Ascending aorta (tissue), 2 donors: Measurements from ENCODE around the gene SLC49A4. TPM values are rescaled to one million over a fixed set of nuclear protein-coding genes. Genes with fewer than 3 reads are reported as not detected.

Source experiments
- DNase-seq, 2 donors: peaks; one replicate each; pipeline ENCODE4 v3.0.0-alpha.2; 2019; ENCODE audit warnings: low spot score in 2 of 2
- H3K27ac ChIP-seq, 2 donors: fragments of 200-600 bp; sonication (generic); one replicate each; pipeline ENCODE4 v1.5.1; 2016 to 2017; ENCODE audit warnings: mild to moderate bottlenecking in 1 of 2
- H3K27me3 ChIP-seq: fragments of 200-600 bp; sonication (generic); one replicate; pipeline ENCODE4 v1.5.1; 2017
- H3K36me3 ChIP-seq, 2 donors: fragments of 200-600 bp; sonication (generic); one replicate each; pipeline ENCODE4 v1.5.1; 2016
- H3K4me1 ChIP-seq, 2 donors: fragments of 200-600 bp; sonication (generic); one replicate each; pipeline ENCODE4 v1.5.1; 2016 to 2017; ENCODE audit warnings: mild to moderate bottlenecking in 1 of 2
- H3K4me3 ChIP-seq, 2 donors: fragments of 200-600 bp; sonication (generic); one replicate each; pipeline ENCODE4 v1.5.1; 2016 to 2017; ENCODE audit warnings: mild to moderate bottlenecking in 1 of 2
- H3K9me3 ChIP-seq, 2 donors: fragments of 200-600 bp; sonication (generic); one replicate each; pipeline ENCODE4 v1.5.1; 2016
- intact Hi-C: fragments of 100-400 bp; cut with DNase I; formaldehyde crosslinking; loops from one replicate; pipeline ENCODE4 v1.15.1; 2023
- total RNA-seq: library from RNA; depleted of rRNA; stranded (reverse); fragments of >200 nt; gene quantifications from one replicate; pipeline ENCODE4 v1.1.0, GENCODE V29; 2016
- TF ChIP-seq, protein P1 (sequence below), 3 experiments: fragments of 200-600 bp in 2 of 3; fragments of 450-650 bp in 1 of 3; sonication (generic) in 2 of 3; IDR thresholded peaks; one replicate each; pipeline ENCODE4 v1.5.1; 2016 to 2019; ENCODE audit warnings: antibody characterized with exemption in 3 of 3, mild to moderate bottlenecking in 1 of 3, moderate library complexity in 1 of 3

Gene SLC49A4
- total RNA-seq, 1 donor from 2014 or later = 3.2 TPM

GRCh38 chr3:122912772-122913538, 118.1 kb downstream of the SLC49A4 start:
- H3K4me3 ChIP-seq = no peak overlapping the region

GRCh38 chr3:122913539-122914100, 118.8 kb downstream of the SLC49A4 start:
- intact Hi-C loops = no loop called here
- no peaks in the 10 kb centered on the region for H3K27me3 ChIP-seq
- TF ChIP-seq, protein P1, sequence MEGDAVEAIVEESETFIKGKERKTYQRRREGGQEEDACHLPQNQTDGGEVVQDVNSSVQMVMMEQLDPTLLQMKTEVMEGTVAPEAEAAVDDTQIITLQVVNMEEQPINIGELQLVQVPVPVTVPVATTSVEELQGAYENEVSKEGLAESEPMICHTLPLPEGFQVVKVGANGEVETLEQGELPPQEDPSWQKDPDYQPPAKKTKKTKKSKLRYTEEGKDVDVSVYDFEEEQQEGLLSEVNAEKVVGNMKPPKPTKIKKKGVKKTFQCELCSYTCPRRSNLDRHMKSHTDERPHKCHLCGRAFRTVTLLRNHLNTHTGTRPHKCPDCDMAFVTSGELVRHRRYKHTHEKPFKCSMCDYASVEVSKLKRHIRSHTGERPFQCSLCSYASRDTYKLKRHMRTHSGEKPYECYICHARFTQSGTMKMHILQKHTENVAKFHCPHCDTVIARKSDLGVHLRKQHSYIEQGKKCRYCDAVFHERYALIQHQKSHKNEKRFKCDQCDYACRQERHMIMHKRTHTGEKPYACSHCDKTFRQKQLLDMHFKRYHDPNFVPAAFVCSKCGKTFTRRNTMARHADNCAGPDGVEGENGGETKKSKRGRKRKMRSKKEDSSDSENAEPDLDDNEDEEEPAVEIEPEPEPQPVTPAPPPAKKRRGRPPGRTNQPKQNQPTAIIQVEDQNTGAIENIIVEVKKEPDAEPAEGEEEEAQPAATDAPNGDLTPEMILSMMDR (IDR thresholded peaks at IDR 0.05) = no peak

More at GRCh38 chr3:122912772-122913538, 118.1 kb downstream of the SLC49A4 start:
- intact Hi-C loops = no loop called here
- TF ChIP-seq, protein P1 (IDR thresholded peaks at IDR 0.05) = no peak
- H3K36me3 ChIP-seq = no peaks in the 10 kb centered on the region
- H3K9me3 ChIP-seq = no peaks in the 10 kb centered on the region
- no peak overlapping the region for H3K27ac ChIP-seq
- no peaks in the 10 kb centered on the region for H3K4me1 ChIP-seq
- DNase-seq = peak in 1 of 2 donors; percentile 44
- H3K27me3 ChIP-seq = no peaks in the 10 kb centered on the region

GRCh38 chr3:122915300-122916055, 120.6 kb downstream of the SLC49A4 start:
- H3K4me1 ChIP-seq = no peaks in the 10 kb centered on the region
- H3K27me3 ChIP-seq = no peaks in the 10 kb centered on the region
- peak in 1 of 2 donors; percentile 52 for DNase-seq
- no peak overlapping the region for H3K27ac ChIP-seq
- no peaks in the 10 kb centered on the region for H3K9me3 ChIP-seq
- H3K36me3 ChIP-seq = no peaks in the 10 kb centered on the region
- H3K4me3 ChIP-seq = no peak overlapping the region
- TF ChIP-seq, protein P1 (IDR thresholded peaks at IDR 0.05) = no peak
- intact Hi-C loops = no loop called here

More at GRCh38 chr3:122913539-122914100, 118.8 kb downstream of the SLC49A4 start:
- no peak overlapping the region for H3K27ac ChIP-seq
- peak in 1 of 2 donors; percentile 47 for DNase-seq
- no peaks in the 10 kb centered on the region for H3K9me3 ChIP-seq
- H3K36me3 ChIP-seq = no peaks in the 10 kb centered on the region
- H3K4me1 ChIP-seq = no peaks in the 10 kb centered on the region
- no peak overlapping the region for H3K4me3 ChIP-seq

DNA sequence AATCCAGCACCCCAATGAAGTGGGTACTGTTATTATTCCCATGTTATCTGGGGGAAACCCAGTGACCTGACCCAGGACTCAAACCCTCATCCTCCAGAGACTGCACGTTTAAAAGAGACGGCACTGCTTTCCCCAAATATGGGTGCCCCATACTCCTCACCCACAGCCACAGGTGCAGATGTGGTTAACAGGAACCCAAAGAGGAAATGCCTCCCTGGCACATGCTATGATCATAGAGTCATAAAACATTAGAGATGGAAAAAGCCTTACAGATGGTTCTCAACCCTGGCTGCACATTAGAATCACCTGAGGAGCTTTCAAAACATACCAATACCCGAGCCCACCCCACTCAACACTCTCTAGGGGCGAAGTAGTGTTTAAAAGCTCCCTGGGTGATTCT, 121.2 kb downstream of the SLC49A4 start:
- DNase-seq = peak in 1 of 2 donors; percentile 27
- Histone ChIP-seq H3K36me3 (no peaks in the 10 kb centered on the region), H3K4me1 (no peaks in the 10 kb centered on the region), H3K4me3 (no peak overlapping the region), H3K27me3 (no peaks in the 10 kb centered on the region), H3K27ac (no peak overlapping the region), H3K9me3 (no peaks in the 10 kb centered on the region)
- TF ChIP-seq, protein P1 (IDR thresholded peaks at IDR 0.05) = no peak
- intact Hi-C loops = no loop called here

DNA sequence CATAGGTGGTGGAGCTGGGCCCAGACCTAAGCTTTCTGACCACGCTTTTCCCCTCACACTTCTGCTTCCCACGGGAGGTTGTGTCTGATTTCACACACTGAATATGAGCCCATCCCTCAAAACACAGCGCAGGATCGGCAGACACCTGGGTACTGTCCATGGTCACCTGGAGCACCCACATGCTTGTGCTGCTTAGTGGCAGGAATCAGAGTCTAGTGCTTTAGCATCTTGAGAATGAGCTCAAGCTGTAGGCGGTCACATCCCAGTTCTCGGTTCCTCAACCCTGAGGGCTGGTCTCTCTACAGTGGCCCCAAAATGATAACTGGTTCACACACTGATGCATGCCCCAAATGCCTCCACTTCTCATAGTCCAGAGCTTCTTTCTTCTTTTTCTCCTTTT, 121.7 kb downstream of the SLC49A4 start:
- Histone ChIP-seq H3K36me3 (no peaks in the 10 kb centered on the region), H3K9me3 (no peaks in the 10 kb centered on the region), H3K4me1 (no peaks in the 10 kb centered on the region), H3K27me3 (no peaks in the 10 kb centered on the region), H3K27ac (no peak overlapping the region), H3K4me3 (no peak overlapping the region)
- peak in 1 of 2 donors; percentile 12 for DNase-seq
- intact Hi-C loops = no loop called here
- TF ChIP-seq, protein P1 (IDR thresholded peaks at IDR 0.05) = no peak
